ENCODE measurements around the gene ZNF132. TPM values are rescaled to one million over a fixed set of nuclear protein-coding genes. Genes with fewer than 3 reads are reported as not detected.

ZNF132 gene
- total RNA-seq, 4 donors from 2014 or later: 2.2 to 4.5 (median 2.8) TPM

DNA sequence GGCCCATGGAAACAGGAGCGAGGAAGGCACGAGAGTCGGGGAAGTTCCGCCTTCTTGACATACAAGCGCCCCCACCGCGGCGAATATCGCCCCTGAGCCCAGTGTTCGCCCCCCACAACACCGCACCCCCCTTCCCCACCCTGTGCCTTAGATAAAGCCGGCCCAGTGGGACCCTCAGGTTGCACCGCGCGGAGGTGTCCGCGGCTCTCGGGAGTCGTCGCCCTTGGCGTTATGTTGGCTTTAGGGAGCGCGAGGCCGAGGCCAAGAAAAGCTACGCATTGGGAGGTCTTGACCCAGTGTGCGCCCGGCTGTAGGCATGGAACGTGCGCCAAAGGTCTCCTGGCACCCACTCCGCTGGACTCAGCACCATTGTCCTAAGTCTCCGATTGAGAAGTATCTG, 603 bp upstream of the ZNF132 start:
- intact Hi-C loops (cut with DNase I; ENCODE audit: low total_unique reads): no loop called here
- peak overlapping the region; percentile 44 for H3K4me3 ChIP-seq (ENCODE audit: low read depth, poor library complexity, severe bottlenecking)
- WGBS, 2 donors: 36 to 43% methylated on average over 17 to 20 of the region's 31 CpGs
- no peak for TF ChIP-seq POLR2A (IDR thresholded peaks at IDR 0.05)
- TF ChIP-seq, protein P1, sequence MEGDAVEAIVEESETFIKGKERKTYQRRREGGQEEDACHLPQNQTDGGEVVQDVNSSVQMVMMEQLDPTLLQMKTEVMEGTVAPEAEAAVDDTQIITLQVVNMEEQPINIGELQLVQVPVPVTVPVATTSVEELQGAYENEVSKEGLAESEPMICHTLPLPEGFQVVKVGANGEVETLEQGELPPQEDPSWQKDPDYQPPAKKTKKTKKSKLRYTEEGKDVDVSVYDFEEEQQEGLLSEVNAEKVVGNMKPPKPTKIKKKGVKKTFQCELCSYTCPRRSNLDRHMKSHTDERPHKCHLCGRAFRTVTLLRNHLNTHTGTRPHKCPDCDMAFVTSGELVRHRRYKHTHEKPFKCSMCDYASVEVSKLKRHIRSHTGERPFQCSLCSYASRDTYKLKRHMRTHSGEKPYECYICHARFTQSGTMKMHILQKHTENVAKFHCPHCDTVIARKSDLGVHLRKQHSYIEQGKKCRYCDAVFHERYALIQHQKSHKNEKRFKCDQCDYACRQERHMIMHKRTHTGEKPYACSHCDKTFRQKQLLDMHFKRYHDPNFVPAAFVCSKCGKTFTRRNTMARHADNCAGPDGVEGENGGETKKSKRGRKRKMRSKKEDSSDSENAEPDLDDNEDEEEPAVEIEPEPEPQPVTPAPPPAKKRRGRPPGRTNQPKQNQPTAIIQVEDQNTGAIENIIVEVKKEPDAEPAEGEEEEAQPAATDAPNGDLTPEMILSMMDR (IDR thresholded peaks at IDR 0.05): no peak
- DNase-seq (ENCODE audit: low spot score in 2 of 2): no peak

DNA sequence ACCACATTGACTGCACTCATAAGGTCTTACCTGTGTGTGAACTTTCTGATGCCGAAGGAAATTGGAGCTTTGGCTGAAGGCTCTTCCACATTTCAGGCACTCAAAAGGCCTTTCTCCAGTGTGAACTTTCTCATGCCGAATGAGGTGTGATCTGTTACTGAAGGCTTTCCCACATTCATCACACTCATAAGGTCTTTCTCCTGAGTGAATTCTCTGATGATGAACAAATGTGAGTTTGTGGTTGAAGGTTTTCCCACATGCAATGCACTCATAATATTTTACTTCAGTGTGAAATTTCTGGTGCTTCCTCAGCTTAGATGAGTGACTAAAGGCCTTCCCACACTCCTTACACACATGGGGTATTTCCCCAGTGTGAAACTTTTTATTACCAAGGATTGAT, 5.7 kb downstream of the ZNF132 start:
- no peak for DNase-seq (ENCODE audit: low spot score in 2 of 2)
- 100% methylated on average over 2 of the region's 2 CpGs for WGBS, 2 donors
- TF ChIP-seq POLR2A (IDR thresholded peaks at IDR 0.05): no peak
- TF ChIP-seq, protein P1 (IDR thresholded peaks at IDR 0.05): no peak
- no peak overlapping the region for H3K4me3 ChIP-seq (ENCODE audit: low read depth, poor library complexity, severe bottlenecking)
- intact Hi-C loops (cut with DNase I; ENCODE audit: low total_unique reads): no loop called here

DNA sequence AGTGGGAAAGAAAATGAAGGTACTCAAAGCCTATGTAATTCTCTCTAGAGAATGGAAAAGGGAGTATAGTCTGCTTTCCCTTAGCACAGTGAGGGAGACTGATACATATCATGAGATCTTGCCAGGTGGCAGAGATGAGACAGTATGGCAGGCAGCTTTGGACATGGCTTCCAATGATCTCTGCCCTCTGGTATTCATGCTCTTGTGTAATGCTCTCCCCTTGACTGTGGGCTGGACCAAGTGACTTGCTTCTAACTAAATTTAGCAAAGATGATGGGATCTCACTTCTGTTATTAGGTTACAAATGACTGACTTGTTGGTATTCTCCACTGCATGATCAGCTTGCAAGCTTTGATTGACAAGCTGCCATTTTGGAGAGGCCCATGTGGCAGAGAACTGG, 10.2 kb downstream of the ZNF132 start:
- H3K4me3 ChIP-seq (ENCODE audit: low read depth, poor library complexity, severe bottlenecking): no peak overlapping the region
- TF ChIP-seq, protein P1 (IDR thresholded peaks at IDR 0.05): no peak
- no peak for TF ChIP-seq POLR2A (IDR thresholded peaks at IDR 0.05)
- no peak for DNase-seq (ENCODE audit: low spot score in 2 of 2)
- intact Hi-C loops (cut with DNase I; ENCODE audit: low total_unique reads): no loop called here

DNA sequence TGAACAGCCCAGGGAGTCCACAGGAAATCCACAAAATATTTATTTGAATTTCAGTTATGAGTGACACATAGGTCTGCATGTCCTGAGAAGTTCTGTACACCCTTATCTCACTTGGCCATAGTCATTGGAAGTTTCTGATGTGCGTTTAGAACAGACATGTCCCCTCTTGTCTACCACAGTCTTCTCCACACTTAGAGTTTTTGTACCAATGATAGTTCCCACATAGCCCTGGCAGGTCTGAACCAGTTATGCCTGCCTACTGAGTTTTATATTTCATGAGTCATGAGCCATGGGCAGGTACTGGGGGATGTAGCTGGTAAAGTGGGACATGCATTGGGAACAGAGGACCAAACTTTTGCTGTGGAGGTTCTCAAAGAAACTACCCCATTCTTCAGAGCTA, 11.3 kb downstream of the ZNF132 start:
- intact Hi-C loops (cut with DNase I; ENCODE audit: low total_unique reads): no loop called here
- 69 to 77% methylated on average over 1 of the region's 1 CpG for WGBS, 2 donors
- no peak overlapping the region for H3K4me3 ChIP-seq (ENCODE audit: low read depth, poor library complexity, severe bottlenecking)
- TF ChIP-seq POLR2A (IDR thresholded peaks at IDR 0.05): no peak
- TF ChIP-seq, protein P1 (IDR thresholded peaks at IDR 0.05): no peak
- DNase-seq (ENCODE audit: low spot score in 2 of 2): no peak

DNA sequence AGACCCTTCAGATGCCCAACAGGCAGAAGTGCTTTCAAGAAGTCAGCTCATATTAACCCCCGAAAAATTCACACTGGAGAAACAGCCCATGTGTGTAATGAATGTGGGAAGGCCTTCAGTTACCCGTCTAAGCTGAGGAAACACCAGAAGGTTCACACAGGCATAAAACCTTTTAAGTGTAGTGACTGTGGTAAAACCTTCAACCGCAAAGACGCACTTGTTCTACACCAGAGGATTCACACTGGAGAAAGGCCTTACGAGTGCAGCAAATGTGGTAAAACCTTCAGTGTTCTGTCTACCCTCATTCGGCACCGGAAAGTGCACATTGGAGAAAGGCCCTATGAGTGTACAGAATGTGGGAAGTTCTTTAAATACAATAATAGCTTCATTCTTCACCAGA, 22.9 kb downstream of the ZNF132 start:
- DNase-seq (ENCODE audit: low spot score in 2 of 2): no peak
- TF ChIP-seq, protein P1 (IDR thresholded peaks at IDR 0.05): no peak
- TF ChIP-seq POLR2A (IDR thresholded peaks at IDR 0.05): no peak
- intact Hi-C loops (cut with DNase I; ENCODE audit: low total_unique reads): no loop called here
- 98 to 99% methylated on average over 7 of the region's 7 CpGs for WGBS, 2 donors
- no peak overlapping the region for H3K4me3 ChIP-seq (ENCODE audit: low read depth, poor library complexity, severe bottlenecking)

DNA sequence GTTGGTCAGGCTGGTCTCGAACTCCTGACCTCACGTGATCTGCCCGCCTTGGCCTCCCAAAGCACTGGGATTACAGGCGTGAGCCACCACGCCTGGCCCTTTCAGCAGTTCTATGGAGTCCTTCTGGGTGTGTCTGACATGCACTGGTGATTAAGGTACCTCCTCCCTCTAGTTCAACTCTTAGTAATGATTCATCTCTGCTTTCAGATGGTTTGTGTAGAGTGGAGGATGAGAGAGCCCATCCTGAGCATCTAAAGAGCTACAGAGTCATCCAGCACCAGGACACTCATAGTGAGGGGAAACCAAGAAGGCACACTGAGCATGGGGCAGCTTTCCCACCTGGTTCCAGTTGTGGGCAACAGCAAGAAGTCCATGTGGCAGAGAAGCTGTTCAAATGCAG, 23.3 kb downstream of the ZNF132 start:
- intact Hi-C loops (cut with DNase I; ENCODE audit: low total_unique reads): no loop called here
- TF ChIP-seq, protein P1 (IDR thresholded peaks at IDR 0.05): no peak
- no peak for TF ChIP-seq POLR2A (IDR thresholded peaks at IDR 0.05)
- no peak for DNase-seq (ENCODE audit: low spot score in 2 of 2)
- no peak overlapping the region for H3K4me3 ChIP-seq (ENCODE audit: low read depth, poor library complexity, severe bottlenecking)
- WGBS, 2 donors: 97 to 99% methylated on average over 5 of the region's 5 CpGs
